IMR-90 (cell line): ENCODE measurements around the gene AAGAB.
"Not testable (repeated sequence)": the region's sequence is repeated elsewhere in the genome, so short reads cannot be mapped to it uniquely, and the experiment has no call there.

Experiments
- BHLHE40 ChIP-seq: fragments of 150-350 bp; IDR thresholded peaks from 2 replicates; pipeline ENCODE4 v1.6.1; 2016; ENCODE audit warnings: mild to moderate bottlenecking, low read depth, low read length
- CEBPB ChIP-seq: IDR thresholded peaks from 2 replicates; pipeline ENCODE4 v1.6.1; 2012; ENCODE audit warnings: low read depth, low read length, improper control_type of control experiment
- CHD1 ChIP-seq: IDR thresholded peaks from 2 replicates; pipeline ENCODE4 v1.6.1; 2012; ENCODE audit warnings: low read depth, low read length, improper control_type of control experiment
- CTCF ChIP-seq: conservative IDR thresholded peaks from 2 replicates; pipeline ENCODE4 v1.5.1; 2012; ENCODE audit warnings: mild to moderate bottlenecking, low read depth, low read length, improper control_type of control experiment
- ELK1 ChIP-seq: fragments of 150-350 bp; IDR thresholded peaks from 2 replicates; pipeline ENCODE4 v1.6.1; 2016; ENCODE audit warnings: low read depth, mild to moderate bottlenecking, low read length, moderate library complexity, borderline replicate concordance
- FOS ChIP-seq: fragments of 150-350 bp; IDR thresholded peaks from 2 replicates; pipeline ENCODE4 v1.6.1; 2016; ENCODE audit warnings: low read depth, low read length
- MAFK ChIP-seq: IDR thresholded peaks from 2 replicates; pipeline ENCODE4 v1.6.1; 2012; ENCODE audit warnings: low read depth, low read length, improper control_type of control experiment
- MXI1 ChIP-seq: IDR thresholded peaks from 2 replicates; pipeline ENCODE4 v1.6.1; 2012; ENCODE audit warnings: low read depth, mild to moderate bottlenecking, low read length, moderate library complexity, borderline replicate concordance
- POLR2A ChIP-seq: IDR thresholded peaks from 2 replicates; pipeline ENCODE4 v1.6.1; 2012; ENCODE audit warnings: mild to moderate bottlenecking, low read depth, low read length
- RAD21 ChIP-seq: IDR thresholded peaks from 2 replicates; pipeline ENCODE4 v1.6.1; 2012; ENCODE audit warnings: low read length, improper control_type of control experiment
- RFX5 ChIP-seq: IDR thresholded peaks from 2 replicates; pipeline ENCODE4 v1.8.0; 2012; ENCODE audit warnings: low read depth, mild to moderate bottlenecking, low read length, moderate library complexity
- SMC3 ChIP-seq: fragments of 150-350 bp; IDR thresholded peaks from 2 replicates; pipeline ENCODE4 v1.6.1; 2016; ENCODE audit warnings: low read depth, mild to moderate bottlenecking, antibody characterized with exemption, low read length, moderate library complexity
- USF2 ChIP-seq: fragments of 150-350 bp; IDR thresholded peaks from 2 replicates; pipeline ENCODE4 v1.6.1; 2017; ENCODE audit warnings: mild to moderate bottlenecking, antibody characterized with exemption, low read length, low read depth

- not testable (repeated sequence) for TF ChIP-seq CHD1, POLR2A, CTCF, USF2, RFX5, FOS, BHLHE40, RAD21, CEBPB, ELK1, MAFK, MXI1, SMC3
These were observed 101.4 kb downstream of the AAGAB start for GRCh38 chr15:67153044-67153443.
